SH-SY5Y (cell line): ENCODE measurements around the gene HAUS8.

ENCODE experiments used
- GATA2 ChIP-seq: IDR thresholded peaks from 2 replicates; pipeline ENCODE4 v1.6.1; 2011; ENCODE audit warnings: mild to moderate bottlenecking, low read depth, low read length
- GATA3 ChIP-seq: IDR thresholded peaks from 2 replicates; pipeline ENCODE4 v1.6.1; 2011; ENCODE audit warnings: low read depth, mild to moderate bottlenecking, low read length, moderate library complexity

DNA sequence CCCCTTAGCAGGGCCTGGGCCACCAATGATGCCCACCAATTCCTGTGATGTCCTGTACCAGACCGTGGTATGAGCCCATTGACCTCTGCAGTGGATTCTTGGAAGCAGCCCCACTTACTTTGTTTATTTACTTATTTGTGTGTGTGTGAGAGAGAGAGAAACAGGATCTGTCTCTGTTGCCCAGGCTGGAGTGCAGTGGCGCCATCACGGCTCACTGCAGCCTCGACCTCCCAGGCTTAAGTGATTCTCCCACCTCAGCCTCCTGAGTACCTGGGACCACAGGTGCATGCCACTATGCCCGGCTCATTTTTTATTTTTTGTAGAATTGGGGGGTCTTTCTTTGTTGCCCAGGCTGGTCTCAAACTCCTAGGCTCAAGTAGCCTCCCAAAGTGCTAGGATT, 13.3 kb upstream of the HAUS8 start:
- TF ChIP-seq GATA2 (no peak), GATA3 (no peak)
